ENCODE data around the gene MYH11. TPM values are rescaled to one million over a fixed set of nuclear protein-coding genes. Genes with fewer than 3 reads are reported as not detected.
"Not testable (repeated sequence)": the region's sequence is repeated elsewhere in the genome, so short reads cannot be mapped to it uniquely, and the experiment has no call there.

The MYH11 gene
- total RNA-seq, 1 donor = 0.27 TPM

DNA sequence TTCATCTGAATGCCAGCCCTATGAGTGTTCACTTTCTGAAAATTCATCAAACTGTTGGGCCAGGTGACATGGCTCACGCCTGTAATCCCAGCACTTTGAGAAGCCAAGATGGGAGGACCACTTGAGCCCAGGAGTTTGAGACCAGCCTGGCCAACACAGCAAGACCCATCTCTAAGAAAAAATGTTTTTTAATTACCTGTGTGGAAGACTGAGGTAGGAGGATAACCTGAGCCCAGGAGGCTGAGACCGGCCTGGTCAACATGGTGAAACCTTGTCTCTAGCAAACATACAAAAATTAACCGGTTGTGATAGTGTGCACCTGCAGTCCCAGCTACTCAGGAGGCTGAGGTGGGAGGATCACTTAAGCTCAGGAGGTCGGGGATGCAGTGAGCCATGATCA is 10.3 kb downstream of the MYH11 start:
- DNase-seq (ENCODE audit: low read depth in 2 of 3, low spot score in 2 of 3) = no peak

DNA sequence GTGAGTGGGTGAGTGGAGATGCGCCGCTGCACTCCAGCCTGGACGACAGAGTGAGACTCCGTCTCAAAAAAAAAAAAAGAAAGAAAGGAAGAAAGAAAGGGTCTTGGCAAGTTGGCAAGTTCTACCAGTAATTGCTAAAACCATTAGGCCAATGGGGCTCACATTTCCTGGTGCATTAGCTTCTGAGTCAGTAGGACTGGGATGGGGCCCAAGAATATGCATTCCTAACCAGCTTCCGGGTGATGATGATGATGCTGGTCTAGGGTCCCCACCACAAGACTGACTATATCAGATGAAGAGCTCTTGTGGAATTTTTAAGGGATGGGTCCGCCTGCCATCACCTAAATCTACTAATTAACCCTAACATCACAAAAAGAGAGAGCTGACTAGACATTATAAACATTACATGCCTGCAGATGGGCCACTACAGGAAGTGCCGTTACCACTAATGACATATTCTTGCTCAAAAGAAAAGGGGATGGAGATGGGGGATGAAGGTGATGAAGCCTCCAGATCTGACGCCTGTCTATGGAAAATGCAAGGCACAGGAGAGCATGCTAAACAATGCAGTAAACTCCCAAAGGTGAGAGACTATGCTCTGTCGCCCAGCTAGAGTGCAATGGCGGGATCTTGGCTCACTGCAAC is 13.1 kb downstream of the MYH11 start:
- no peak for DNase-seq (ENCODE audit: low read depth in 2 of 3, low spot score in 2 of 3)

DNA sequence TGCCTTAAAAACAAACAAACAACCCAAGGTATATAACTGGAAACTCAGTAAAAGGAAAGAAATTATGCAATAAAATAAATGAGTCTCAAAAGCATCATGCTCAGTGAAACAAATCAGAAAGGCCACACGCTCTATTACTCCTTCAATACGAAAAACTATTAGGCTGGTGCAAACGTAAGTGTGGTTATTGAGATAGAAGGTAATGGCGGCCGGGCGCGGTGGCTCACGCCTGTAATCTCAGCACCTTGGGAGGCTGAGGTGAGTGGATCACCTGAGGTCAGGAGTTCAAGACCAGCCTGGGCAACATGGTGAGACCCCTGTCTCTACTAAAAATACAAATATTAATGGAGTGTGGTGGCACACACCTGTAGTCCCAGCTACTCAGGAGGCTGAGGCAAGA is 17.6 kb downstream of the MYH11 start:
- DNase-seq (ENCODE audit: low read depth in 2 of 3, low spot score in 2 of 3) = not testable (repeated sequence)

DNA sequence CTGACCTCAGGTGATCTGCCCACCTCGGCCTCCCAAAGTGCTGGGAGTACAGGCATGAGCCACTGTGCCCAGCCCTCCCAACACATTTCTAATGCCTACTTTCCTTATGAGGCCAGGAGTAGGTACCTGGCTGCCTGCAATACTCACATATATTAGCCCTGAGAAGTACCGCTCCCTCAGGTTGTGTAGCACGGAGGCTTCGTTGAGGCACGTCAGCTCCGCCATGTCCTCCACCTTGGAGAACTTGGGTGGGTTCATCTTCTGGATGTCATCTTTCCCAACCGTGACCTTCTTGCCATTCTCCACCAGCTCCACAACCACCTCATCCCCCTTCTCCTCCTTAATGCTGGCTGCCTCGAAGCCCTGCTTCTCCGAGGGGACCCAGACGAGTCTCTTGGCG is 19.1 kb downstream of the MYH11 start:
- no peak for DNase-seq (ENCODE audit: low read depth in 2 of 3, low spot score in 2 of 3)

DNA sequence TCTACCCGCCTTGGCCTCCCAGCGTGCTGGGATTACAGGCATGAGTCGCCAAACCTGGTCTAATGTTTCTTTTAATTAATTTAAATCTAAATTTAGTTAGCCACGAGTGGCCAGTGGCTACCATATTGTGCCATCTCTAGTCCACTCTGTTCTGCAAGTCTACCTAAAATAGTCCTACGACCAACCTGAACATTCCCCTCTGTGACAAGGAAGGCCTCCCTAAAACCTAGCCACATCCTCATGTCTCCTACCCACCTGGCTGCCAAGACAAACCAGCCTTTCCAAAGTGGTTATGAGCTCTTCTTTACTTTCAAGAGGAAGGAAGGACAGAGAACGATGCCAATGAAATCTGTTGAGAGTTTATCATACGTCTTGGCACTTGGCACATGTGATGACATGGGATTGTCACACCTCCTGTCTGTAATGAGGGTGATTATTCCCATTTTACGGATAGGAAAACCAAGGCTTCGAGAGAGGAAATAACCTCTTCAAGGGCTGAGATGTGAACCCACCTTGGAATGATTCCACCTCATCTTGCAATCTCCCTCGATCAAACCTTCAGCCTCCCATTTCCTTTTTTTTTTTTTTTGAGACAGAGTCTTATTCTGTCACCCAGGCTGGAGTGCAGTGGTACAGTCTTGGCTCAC is 19.7 kb downstream of the MYH11 start:
- DNase-seq (ENCODE audit: low read depth in 2 of 3, low spot score in 2 of 3) = no peak

DNA sequence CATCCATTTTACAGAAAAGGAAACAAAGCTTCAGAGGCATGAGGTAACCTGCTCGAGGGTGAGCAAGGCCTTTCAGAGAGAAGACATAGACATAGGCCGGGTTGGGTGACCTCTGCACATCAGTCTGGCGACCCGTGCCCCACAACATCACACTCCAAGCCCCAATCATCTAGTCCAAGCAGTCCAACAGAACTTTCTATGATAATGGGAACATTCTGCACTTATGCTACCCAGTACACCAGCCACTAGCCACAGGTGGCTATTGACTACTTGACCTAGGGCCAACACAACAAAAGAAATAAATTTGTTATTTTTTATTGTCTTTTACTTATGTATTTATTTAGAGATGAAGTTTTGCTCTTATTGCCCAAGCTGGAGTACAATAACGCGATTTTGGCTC is 20.8 kb downstream of the MYH11 start:
- no peak for DNase-seq (ENCODE audit: low read depth in 2 of 3, low spot score in 2 of 3)

DNA sequence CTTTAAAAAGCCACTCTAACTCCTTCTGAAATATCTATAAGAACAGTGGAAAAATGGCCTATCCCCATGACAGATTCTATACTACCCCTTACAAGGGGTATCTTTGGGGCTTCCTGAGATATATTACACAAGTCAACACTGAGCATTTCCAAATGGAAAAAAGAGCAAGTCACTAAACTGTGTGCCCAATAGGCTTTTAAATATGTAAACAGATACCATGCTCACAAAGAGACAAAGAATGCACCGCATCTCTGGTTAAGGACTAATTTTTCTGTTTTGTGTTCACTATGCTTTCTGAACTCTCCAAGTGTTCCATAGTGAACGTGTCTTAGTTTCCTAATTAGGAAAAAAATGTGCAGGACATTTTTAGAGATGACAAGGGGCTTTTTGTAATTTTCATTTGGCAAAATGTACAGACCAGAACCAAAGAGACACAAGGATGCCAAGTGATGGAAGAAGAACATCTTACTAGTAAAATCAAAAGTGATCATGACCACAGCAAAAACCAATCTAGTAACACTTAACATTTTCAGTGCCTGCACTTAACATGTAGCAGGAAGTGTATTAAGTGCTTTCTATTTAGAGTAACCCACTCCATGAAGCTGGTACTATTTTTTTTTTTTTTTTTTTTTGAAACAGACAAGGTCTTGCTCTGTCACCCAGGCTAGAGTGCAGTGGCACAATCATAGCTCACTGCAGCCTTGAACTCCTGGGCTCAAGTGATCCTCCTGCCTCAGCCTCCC is 21.5 kb downstream of the MYH11 start:
- no peak for DNase-seq (ENCODE audit: low read depth in 2 of 3, low spot score in 2 of 3)

DNA sequence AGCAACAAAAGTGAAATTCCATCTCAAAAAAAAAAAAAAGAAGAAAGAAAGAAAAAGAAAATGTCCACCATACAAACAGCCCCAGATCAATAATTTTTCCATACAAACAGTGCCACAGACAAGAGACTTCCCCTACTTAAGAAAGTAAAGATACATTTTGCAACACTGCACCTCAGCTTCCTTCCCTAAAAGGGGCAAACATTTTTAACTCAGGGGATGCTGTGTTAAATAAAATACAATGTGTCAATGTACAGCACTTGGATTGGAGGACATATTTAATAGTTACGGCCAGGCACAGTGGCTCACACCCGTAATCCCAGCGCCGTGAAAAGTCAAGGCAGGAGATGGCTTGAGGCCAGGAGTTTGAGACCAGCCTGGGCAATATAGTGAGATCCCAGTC is 22.3 kb downstream of the MYH11 start:
- no peak for DNase-seq (ENCODE audit: low read depth in 2 of 3, low spot score in 2 of 3)

DNA sequence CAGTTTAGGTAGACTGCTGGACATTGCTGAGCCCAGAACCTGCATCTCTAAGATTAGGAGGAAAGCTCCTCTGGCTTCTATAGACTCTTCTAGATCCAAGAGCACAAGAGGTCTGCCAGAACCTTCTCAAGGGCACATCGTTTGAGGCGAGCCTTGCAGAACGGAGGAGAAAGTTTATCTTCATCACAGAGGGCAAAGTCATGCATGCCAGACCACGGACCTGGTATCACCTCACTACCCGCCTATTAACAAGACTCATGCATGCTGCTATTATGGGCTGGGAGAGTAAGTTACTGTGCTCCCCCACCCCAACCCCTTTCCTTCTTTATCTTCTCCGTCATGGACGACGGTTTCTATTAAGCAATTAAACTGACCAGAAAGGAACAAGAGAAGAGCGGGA is 23.3 kb downstream of the MYH11 start:
- DNase-seq (ENCODE audit: low read depth in 2 of 3, low spot score in 2 of 3) = no peak

DNA sequence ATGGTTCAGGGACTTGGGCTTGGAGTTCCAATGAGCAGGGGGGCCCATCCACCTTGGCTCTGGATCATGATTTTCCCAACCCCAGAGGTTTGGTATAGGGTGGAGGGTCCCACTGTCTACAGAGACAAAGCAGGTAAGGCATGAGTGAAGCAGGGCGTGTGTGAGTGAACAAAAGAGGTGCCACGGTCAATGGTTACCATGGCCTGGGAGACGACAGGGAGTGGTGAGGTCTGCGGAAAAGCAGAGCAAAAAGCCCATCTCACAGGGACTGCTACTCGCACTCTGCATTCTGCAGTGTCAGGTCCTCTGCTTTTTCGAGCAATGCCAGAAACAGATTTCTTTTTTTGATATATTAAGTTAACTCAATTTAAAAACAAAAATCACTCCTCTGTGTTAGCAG is 24.6 kb downstream of the MYH11 start:
- no peak for DNase-seq (ENCODE audit: low read depth in 2 of 3, low spot score in 2 of 3)

DNA sequence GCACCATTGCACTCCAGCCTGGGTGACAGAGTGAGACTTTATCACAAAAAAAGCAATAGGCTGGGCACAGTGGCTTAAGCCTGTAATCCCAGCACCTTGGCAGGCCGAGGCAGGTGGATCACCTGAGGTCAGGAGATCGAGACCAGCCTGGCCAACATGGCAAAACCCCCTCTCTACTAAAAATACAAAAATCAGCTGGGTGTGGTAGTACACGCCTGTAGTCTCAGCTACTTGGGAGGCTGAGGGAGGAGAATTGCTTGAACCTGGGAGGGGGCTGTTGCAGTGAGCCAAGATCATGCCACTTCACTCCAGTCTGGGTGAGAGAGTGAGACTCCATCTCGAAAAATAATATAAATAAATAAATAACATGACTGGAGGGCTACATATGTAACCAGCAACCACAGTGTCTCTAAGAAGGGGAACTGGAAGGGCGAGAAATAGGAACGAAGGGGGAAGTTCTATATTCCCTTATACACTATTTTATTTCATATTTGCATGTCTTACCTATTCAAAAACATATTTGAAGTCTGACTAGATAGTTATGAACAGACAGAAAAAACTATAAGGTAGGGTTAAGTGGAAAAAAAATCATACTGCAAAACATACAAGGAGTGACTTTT is 25.9 kb downstream of the MYH11 start:
- peak in 1 of 3 donors; percentile 46 for DNase-seq (ENCODE audit: low read depth in 2 of 3, low spot score in 2 of 3)

DNA sequence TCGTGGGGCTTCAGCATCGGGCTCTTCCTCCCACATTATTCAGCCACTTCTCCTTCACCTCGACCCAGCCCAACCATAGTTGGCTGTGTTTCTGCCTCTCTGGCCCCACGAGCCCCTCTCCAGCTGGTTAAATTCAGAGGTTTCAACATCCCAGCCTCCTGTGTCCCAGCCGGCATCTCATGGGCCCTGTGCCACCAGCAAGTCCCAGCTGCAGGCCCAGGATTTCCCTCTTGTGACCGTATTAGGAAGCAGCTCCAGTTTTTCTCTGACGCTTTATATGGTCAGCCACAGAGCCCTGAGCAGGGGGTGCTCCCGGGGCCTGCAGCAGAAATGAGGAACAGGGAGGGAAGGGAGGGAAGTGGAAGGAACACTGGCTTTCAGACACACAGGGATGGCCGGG is 27.4 kb downstream of the MYH11 start:
- DNase-seq (ENCODE audit: low read depth in 2 of 3, low spot score in 2 of 3) = no peak

DNA sequence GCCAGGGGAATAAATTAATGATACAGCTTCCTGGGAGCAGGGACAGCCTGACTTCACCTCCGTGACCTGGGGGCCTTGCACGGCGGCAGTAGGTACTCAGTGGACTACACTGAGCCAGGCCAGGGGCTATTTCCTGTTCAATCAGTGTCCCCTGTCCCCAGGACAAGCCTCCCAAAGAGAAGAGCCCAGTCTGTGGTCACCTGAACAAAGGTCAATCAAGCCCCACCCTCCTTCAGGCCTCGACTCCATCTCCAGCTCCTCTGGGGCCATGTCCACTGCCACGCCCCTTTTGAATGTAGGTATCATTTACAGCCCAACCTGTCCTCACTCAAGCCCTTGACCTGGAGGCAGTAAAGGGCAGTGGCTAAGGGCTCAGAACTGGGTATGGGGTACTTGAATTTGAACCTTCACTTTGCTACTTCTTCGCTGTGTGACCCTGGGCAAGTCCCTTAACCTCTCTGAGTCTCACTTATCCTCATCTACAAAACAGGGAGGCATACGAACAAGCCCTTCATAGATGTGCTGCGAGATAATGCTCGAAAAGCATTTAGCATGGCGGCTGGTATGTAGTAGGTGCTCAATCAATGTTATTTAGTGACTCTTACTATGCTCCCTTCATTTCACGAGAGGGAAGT is 29.0 kb downstream of the MYH11 start:
- no peak for DNase-seq (ENCODE audit: low read depth in 2 of 3, low spot score in 2 of 3)

DNA sequence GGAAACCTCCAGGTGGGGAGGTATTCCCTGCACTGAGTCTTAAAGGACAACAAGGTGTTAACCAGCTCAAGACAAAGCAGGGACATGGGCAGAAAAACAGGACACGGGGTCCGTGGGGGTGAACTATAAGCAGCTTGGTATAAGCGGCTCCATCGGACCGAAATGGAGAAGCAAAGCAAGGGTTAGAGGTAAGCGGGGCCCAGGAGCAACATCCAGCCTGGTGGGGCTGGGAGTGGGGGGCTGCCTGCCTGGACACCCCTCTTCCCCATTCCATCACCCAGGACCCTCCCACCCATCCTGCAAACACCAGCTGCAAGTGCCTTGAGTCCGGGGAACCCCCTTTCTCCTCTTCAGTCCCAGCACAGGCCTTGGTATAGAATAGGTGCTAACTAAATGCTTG is 29.5 kb downstream of the MYH11 start:
- DNase-seq (ENCODE audit: low read depth in 2 of 3, low spot score in 2 of 3) = no peak

DNA sequence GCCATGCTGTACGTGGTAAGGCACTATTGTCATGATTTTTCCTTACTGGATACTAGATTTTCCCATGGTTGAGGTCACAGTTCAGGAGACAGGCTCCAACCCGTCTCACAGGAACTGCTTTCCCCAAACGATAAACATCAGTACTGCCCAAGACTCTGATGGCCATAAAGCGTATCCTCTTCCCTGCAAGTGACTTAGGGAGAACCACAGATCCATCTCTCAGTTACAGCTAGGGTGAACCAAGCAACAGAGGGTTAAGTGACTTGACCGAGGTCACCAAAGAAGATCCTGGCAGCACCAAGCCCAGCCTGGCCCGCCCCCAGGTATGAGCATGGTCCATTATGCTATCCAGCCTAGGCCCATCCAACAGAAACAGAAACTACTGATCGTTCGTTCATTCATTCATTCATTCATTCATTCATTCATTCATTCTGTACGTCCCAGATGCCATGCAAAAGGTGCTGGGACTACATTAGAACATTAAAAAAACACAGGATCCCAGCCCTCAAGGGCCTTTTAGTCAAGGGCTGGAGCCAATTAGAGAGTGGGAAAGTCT is 31.0 kb downstream of the MYH11 start:
- DNase-seq (ENCODE audit: low read depth in 2 of 3, low spot score in 2 of 3) = no peak

DNA sequence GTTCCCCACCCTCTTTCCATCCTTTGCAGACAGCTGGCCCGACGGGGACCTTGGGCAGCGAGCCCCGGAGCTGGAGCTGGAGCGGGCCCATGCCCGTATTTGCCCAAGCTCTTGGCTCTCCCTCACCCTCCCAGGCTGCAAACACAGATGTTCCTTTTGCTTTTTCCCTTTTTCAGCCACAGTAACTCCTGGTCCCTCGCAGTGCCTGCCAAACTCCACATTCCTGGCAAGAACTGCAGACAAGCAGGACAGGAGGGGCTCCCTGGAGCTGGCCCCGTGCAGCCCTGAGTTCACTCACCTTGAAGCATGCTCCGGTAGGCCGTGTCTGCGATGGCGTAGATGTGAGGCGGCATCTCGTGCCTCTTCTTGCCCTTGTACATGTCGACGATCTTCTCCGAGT is 33.9 kb downstream of the MYH11 start:
- DNase-seq (ENCODE audit: low read depth in 2 of 3, low spot score in 2 of 3) = no peak

DNA sequence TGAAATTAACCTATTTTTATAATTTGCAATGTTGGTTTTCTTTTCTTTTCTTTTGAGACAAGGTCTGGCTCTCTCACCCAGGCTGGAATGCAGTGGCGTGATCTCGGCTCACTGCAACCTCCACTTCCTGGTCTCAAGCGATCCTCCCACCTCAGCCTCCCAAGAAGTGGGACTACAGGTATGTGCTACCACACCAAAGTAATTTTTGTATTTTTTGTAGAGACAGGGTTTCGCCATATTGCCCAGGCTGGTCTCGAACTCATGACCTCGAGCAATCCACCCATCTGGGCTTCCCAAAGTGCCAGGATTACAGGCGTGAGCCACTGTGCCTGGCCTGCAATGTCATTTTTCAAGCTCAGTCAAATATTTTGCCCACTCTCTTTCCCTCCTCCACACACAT is 36.0 kb downstream of the MYH11 start:
- DNase-seq (ENCODE audit: low read depth in 2 of 3, low spot score in 2 of 3) = no peak

DNA sequence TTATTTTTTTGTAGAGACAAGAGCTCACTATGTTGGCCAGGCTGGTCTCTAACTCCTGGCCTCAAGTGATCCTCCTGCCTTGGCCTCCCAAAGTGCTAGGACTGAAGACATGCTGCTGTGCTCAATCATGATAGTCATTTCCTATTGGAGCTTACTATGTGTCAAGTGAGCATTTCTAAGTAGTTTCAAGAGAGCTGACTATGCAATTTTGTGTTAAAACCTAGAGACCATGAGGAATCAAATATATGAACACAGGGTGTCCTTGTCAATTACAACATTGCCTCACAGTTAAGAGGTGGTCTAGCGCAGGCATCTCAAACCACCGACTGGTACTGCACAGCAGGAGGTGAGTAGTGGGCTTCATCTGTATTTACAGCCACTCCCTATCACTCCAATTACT is 37.8 kb downstream of the MYH11 start:
- DNase-seq (ENCODE audit: low read depth in 2 of 3, low spot score in 2 of 3) = no peak

DNA sequence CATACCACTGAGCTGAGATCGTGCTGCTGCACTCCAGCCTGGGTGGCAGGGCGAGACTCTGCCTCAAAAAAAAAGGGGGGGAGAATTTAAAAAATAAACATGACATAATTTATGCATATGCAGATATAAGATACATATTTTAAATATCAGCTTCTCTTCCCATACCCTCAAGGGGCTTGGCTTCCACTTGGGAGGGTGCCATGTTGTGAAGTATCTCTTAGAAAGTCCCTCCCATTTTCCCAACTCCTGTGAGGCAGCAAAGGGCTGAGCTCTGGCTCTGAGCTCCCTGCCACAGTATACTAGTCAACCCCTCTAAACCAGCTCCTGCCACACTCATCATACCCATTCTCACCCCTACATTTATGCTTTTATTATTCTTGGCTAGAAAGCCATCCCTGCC is 39.4 kb downstream of the MYH11 start:
- DNase-seq (ENCODE audit: low read depth in 2 of 3, low spot score in 2 of 3) = no peak

DNA sequence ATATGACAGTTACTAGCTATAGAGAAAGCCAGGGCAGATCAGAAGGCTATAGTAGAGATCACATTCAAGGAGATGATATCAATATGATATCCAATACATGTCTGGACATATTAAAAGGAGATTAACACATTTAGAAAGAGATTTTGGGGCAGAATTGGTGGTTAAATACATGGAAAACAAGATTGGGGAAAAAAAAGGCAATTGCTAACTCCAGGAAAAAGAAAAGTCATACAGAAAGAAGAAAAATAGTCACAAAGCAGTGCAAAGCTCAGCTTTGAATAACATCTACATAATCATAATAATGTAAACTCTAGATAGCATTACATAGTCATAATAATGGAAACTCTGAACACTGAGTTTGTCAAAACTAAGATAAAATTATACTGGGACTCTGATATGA is 40.6 kb downstream of the MYH11 start:
- no peak for DNase-seq (ENCODE audit: low read depth in 2 of 3, low spot score in 2 of 3)

DNA sequence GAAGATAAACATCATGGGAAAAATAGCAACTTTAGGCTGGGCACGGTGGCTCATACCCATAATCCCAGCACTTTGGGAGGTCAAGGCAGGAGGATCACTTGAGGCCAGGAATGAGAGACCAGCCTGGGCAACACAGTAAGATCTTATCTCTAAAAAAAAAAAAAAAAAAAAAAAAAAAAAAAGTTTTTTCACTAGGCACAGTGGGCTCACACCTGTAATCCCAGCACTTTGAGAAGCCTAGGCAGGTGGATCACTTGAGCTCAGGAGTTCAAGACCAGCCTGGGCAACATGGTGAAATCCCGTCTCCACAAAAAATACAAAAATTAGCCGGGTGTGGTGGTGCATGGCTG is 44.5 kb downstream of the MYH11 start:
- not testable (repeated sequence) for DNase-seq (ENCODE audit: low read depth in 2 of 3, low spot score in 2 of 3)

All from hematopoietic multipotent progenitor cell (in vitro differentiated cells).